Tongue (tissue), 2 donors: Measurements from ENCODE around the gene CTSK. TPM values are rescaled to one million over a fixed set of nuclear protein-coding genes. Genes with fewer than 3 reads are reported as not detected.
"Not testable (repeated sequence)": the region's sequence is repeated elsewhere in the genome, so short reads cannot be mapped to it uniquely, and the experiment has no call there.

Experiments used
- DNase-seq: peaks from one replicate; pipeline ENCODE4 v3.0.0-alpha.2; 2015
- total RNA-seq: library from RNA; depleted of rRNA; stranded (reverse); fragments of >200 nt; gene quantifications from one replicate; pipeline ENCODE4 v1.2.3, GENCODE V29; 2014

The CTSK gene
- total RNA-seq, 1 donor from 2014 or later = 85.3 TPM

DNA sequence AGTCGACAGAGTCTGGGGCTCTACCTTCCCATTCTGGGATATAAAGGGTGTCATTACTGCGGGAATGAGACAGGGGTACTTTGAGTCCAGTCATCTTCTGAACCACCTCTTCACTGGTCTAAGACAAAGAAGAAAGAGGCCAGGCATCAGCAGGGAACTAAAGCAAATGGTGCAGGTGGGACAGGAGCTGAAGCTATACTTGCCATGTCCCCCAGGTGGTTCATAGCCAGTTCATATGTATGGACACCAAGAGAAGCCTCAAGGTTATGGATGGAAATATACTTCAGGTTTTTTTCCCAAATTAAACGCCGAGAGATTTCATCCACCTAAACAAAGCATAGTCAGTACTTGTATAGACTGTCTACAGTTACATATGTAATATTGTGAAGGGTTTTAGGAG, 2.2 kb downstream of the CTSK start:
- DNase-seq = no peak

DNA sequence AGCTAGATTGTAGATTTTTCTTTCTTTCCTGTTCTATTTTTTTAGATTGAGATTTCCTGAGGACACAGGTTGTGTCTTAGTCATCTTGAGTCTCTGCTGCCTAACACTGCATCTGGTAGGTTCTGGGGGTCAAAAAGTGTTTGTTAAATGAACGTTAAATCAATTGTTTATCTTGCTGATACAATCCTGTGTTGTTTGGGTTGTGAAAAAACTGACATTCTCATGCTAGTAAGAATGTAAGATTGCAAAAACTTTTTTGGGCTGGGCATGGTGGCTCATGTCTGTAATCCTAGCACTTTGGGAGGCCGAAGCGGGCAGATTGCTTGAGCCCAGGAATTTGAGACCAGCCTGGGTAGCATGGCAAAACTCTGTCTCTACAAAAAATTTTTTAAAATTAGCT, 3.4 kb downstream of the CTSK start:
- DNase-seq = no peak

DNA sequence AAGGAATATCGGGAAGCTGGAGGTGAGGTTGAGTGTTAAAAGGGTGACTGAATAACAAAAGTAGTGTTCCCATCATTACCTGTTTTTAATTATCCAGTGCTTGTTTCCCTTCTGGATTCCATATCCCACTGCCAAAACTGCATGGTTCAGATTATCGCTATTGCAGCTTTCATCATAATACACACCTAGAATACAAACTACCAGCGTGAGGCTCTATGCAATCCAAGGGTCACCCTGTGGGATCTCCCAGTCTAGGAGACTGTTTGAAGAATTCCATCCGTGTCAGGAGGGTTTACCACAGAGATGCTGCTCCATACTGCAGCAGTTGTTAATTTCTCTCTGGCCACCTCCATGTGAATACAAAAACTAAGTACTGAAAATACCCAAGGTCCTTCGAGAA, 9.0 kb downstream of the CTSK start:
- DNase-seq = no peak

DNA sequence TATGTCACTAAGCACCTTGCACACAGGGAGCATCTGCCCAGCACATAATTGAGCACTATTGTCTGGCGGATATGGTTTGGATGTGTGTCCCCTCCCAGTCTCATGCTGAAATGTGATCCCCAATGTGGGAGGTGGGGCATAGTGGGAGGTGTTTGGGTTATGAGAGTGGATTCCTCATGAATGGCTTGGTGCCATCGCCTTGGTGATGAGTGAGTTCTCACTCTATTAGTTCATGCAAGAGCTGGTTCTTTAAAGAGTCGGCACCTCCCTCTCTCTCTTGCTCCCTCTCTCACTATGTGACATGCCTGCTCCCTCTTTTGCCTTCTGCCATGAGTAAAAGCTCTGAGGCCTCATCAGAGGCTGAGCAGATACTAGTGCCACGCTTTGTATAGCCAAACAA, 9.5 kb downstream of the CTSK start:
- DNase-seq = peak; percentile 11

DNA sequence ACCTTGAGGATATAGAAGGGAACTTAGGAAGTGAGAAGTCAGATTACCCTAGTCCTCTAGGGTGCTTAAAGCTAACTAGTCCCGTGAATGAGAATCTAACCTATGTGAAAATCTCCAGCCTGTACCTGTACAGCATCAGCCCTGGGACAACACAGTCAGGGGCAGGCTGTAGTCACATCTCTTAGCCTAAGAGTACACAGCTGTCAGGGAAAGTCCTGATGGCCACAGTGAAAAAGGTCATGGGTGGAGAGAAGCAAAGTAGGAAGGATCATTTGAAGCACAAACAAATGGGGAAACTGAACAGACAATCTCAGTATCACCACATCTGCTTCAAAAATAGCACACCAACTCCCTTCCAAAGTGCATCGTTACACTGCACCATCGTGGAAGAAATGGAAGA, 11.7 kb downstream of the CTSK start:
- no peak for DNase-seq

DNA sequence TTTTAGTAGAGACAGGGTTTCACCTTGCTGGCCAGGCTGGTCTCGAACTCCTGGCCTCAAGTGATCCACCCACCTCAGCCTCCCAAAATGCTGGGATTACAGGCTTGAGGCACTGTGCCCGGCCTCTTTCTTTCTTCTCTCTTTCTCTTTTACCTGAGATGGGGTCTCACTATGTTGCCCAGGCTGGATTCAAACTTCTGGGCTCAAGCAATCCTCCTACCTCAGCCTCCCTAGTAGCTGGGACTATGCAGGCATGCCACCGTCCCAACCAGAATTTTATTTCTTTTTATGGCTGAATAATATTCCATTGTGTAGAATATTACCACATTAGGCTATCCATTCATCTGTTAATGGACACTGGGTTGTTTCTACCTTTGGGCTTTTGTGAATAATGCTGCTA, 14.3 kb downstream of the CTSK start:
- DNase-seq = not testable (repeated sequence)

DNA sequence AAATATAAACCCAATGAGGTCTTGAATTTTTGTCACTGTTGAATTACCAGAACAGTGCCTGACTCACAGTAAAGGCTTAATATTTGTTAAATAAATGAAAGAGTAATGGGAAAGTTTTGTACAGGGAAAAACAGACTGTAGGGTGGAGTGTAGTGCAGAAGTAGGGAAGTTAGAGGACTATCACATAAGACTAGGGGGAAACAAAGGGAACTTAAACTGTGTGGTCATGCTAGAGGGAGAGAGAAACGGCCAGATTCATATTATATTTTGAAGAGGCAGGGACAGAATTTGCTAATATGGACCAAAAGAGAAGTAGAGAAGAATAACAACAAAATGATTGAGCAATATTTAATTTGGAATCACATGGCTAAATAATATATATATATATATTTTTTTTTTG, 14.8 kb downstream of the CTSK start:
- DNase-seq = no peak

DNA sequence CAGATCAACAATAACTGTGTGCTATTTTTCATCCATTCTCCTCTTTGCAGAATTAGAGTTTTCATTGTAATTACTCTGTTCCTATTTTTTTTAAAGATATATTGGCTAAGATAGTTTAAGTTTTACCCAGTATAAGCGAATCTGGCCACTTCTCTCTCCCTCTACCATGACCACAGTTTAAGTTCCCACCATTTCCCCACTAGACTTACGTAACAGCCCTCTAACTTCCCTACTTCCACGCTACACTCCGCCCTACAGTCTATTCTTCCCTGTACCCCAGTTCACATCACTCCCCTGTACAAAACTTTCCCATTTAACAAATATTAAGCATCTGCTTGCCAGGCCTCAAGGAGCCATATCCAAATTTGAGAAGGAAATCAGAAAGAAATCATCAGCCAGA, 16.5 kb downstream of the CTSK start:
- DNase-seq = no peak

DNA sequence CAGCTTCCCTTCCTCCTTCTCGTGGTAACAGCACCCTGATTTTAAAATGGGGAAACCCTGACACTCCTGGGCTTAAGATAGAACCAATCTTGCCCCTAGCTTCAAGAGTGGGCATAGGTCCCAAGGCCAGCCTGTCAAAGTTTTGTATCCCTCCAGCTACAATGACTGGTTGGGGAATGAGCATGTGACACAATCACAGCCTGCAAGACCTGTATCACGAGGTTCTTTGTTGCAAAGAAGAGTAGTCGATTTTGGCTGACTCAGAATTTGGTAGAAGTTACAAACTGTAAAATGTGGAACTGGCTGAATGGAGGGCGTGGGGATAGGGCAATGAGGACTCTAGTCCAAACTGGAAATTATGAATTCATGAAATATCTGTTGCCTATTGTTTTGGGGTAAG, 18.7 kb downstream of the CTSK start:
- no peak for DNase-seq

DNA sequence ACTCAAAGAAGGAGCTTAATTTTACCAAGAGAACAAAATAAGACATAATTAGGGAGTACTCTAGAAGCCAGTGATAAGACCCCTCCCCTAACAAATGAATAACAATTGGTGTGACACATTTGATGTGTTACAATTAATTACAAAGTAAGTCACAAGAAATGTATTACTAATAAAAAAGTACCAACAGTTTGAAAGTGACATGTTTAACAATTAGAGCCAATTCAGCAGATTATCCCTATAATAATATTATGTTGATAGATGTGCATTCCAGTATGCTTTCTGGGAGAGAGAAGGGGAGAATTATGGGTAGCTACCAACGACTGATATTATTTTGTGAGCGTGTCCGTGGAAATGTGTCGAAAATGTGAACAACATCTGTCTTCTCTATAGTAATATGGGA, 19.1 kb downstream of the CTSK start:
- no peak for DNase-seq

DNA sequence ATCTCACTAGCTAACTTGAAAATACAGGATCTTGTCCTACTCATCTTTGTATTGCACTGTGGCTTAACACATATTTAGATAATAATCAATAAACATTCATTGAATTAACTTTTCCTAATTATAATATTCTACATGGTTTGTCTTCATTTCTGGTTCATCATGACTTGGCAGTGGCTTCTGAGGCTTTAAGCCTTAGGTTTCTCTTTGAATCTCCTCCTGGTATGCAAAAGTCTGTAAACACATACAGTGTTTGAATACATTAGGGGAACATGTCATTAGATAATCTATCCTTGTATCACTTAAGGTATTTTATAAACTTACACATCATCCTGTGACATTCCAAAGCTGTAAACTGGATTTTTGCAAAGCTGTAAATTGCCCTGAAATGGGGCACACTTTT, 20.6 kb downstream of the CTSK start:
- no peak for DNase-seq

DNA sequence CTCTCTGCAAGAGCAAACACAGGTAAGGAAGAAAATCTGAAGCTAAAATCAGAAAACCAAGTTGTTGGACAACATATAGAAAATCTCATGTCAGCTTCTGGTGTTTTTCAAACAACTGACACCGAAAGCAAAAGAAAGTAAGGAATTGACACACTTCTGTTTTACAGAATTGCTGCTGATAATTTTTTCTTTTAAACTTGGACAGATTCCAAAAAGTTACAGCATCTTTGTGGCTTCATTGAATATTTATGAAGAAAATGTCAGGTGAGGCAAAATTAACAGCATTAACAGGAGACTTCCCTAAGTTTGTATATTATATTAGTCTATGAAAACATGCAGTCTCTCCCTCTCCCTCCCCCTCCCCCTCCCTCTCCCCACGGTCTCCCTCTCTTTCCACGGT, 27.6 kb downstream of the CTSK start:
- DNase-seq = no peak

DNA sequence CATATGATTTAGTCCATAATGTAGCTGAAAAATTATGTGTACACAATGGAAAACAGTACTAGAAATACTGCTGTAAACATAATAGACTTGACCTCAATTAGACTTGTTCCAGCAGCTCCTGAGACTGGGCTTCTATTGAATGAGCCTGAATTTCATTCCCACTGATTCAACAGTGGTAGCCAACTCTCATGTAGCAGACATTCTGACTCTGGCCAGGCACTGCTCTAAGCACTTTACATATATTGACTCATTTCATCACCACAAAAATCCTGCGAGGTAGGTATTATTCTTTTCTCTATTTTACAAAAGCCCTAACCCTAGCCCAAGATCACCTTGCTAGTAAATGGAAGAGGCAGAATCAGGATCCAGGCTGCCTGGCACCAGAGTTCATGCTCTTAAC, 29.7 kb downstream of the CTSK start:
- DNase-seq = no peak

DNA sequence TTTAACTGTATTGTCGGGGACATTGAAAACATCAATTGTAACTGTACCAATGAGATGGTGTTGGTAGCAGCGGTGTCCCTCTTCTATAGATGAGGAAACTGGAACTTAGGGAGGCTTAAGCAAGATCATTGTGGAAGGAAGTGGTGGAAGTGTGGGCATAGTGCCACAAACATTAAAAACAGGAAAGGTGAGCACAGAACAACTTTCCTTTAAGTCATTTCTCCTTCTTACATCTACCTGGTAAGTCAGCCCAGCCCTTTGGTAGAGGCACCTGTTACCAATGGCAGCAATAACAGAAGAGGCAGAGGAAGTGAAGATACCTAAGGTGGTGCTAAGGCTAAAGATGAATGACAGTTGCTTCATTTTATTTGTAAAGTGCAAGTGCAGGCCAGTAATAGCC, 30.5 kb downstream of the CTSK start:
- DNase-seq = no peak

DNA sequence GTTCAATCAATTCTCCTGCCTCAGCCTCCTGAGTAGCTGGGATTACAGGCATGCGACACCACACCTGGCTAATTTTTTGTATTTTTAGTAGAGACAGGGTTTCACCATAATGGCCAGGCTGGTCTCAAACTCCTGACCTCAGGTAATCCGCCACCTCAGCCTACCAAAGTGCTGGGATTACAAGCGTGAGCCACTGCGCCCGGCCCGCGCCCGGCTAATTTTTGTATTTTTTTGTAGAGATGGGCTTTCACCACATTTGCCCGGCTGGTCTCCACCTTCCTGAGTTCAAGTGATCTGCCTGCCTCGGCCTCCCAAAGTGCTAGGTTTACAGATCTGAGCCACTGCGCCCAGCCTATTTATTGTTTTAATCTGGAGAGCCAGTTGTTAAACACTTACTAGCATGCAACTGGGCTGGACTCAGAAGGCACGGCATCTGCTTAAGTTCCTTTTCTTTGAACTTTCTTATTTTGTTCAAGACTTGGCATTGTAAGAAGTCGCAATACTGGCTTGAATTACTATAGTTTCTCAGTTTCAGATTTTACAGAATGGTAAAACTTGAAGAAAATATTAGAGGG, 32.0 kb downstream of the CTSK start:
- DNase-seq = not testable (repeated sequence)

DNA sequence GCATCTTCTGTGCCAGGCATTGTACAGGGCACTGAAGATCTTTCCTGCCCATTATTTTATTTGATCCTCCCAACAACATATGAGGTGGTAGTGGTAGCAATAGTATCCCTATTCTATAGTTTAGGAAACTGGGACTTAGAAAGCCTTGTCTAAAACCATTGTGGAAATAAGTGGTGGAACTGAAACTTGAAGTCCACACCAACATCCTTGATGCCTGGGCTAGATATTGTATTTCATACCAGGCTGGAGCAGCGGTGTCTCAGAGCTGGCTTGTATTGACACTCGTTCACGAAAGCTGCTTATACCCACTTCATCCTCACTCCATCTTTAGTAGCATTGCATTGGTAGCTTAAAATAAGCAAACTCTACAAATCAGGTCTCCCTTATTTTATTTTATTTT, 32.8 kb downstream of the CTSK start:
- DNase-seq = no peak

DNA sequence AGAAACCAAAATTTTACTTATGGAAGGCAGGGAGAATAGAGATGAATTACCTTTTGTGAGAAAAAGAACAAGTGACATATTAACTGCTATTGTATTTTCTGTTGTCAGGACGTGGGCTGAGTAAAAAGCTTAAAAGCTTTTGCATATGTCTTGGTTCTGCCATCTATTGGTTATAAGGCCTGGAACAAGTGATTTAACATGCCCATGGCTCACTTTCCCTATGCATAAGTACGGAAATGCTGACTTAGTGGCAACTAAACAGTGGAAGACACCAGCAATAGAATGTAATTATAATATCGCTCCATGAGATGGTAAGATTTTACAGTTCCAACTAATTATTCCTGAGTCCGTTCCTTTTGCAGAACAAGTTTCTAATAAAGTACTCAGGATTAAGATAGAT, 35.7 kb downstream of the CTSK start:
- DNase-seq = no peak

DNA sequence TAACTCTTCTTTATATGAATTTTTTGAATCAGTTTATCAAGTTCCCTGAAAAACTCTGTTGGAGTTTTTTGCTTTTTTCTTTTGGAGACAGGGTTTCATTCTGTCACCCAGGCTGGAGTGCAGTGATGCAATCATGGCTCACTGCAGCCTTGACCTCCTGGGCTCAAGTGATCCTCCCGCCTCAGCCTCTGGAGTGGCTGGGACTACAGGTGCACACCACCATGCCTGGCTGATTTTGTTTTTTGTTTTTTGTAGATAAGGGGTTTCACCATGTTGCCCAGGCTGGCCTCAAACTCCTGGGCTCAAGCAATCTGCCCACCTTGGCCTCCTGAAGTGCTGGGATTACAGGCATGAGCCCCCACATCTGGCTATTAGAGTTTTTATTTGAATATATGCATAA, 40.4 kb downstream of the CTSK start:
- not testable (repeated sequence) for DNase-seq

DNA sequence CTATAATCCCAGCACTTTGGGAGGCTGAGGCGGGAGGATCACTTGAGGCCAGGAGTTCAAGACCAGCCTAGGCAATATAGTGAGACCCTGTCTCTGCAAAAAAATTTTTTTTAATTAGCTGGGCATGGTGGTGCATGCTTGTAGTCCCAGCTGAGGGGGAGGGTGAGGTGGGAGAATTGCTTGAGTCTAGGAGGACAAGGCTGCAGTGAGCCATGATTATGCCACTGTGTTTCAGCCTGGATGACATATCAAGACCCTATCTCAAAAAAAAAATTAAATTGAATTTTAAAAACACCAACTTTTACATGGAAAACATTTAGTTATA, 42.1 kb downstream of the CTSK start:
- DNase-seq = not testable (repeated sequence)

DNA sequence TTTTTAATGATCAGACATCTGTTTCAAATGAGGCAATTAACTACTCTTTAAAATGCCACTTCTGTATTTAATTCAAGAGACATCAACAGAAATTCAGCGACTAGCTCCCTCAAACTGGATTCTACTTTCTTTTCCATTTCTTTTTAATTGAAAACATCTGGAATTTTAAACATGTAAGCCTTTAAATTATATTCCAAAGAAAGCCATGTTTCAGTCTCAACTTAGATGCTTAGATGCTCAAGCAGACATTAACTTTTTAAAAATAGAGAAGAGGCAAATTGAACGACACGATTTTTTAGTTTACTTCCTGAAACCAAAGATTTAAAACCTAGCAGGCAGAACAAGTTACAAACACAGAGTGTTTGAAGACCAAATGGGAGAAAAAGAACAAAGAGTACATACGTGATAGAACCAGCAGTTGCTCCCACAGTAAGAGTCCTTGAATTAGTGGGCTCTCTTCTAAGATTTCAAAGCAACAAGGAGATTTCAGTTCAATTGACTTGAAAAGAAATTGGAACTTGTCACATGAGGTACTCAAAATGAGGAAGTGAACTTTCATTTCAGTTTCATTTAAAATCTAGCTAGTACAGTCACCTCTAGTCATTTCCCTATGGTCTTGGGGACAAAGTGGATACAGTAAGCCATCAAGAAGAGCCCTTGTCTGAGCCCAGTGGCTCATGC, 42.6 kb downstream of the CTSK start, which contains the start of gene CTSS:
TSS of gene CTSS (minus strand) at position 483 of the 681 bp plus-strand sequence. CDS start 1,015 bp downstream, outside the sequence.
- DNase-seq = peak; percentile 37

DNA sequence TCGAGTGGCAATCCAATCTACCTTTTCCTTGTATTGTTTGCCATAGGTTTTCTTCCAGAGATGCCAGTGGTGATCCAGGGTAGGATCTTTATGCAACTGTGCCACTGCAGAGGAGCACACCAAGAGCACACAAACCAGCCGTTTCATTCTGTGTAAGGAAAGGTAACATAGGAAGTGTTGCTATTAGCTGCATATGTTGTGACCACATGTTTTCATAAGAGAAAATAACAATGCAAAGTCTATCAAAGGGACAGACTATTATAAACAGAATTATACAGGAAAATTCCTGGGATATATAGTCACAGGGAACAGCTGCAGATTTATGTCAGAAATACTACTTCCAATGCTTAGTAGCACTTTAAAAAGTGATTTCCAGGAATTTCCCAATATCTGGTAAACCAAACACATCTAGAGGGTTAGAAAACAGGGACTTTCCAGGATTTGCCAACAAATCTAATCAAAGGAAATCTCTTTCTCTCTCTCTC, 43.4 kb downstream of the CTSK start:
- peak; percentile 37 for DNase-seq

DNA sequence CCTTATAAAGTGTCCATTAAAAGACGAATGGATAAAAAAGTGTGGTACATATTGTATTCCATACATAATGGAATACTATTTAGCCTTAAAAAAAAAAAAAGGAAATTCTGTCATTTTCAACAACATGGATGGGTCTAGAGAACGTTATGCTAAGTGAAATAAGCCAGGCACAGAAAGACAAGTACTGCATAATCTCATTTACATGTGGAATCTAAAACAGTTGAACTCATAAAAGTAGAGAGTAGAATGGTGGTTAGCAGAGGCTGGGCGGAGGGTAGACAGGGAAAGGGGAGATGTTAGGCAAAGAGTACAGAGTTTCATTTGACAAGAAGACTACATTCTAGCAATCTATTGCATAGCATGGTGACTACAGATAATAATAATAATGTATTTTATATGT, 45.0 kb downstream of the CTSK start:
- DNase-seq = no peak

DNA sequence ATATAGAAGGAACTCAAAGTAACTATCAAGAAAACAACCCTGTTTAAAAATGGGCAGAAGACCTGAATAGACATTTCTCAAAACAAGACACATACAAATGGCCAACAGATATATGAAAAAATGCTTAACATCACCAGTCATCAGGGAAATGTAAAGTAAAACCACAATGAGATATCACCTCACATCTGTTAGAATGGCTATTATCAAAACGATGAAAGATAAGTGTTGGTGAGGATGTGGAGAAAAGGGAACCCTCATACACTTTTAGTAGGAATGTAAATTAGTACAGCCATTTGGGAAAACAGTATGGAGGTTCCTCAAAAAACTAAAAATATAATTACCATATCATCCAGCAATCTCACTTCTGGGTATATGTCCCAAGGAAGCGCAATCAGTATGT, 45.5 kb downstream of the CTSK start:
- DNase-seq = no peak

DNA sequence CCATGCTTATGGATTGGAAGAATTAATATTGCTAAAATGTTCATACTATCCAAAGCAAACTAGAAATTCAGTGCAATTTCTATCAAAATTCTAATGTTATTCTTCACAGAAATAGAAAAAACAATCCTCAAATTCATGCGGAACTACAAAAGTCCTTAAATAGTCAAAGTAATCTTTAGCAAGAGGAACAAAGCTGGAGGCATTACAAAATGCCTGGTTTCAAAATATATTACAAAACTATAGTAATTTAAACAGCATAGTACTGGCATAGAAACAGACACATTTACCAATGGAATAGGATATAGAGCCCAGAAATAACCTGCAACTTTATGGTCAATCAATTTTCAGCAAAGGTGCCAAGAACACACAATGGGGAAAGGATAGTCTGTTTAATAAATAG, 46.3 kb downstream of the CTSK start:
- DNase-seq = no peak

DNA sequence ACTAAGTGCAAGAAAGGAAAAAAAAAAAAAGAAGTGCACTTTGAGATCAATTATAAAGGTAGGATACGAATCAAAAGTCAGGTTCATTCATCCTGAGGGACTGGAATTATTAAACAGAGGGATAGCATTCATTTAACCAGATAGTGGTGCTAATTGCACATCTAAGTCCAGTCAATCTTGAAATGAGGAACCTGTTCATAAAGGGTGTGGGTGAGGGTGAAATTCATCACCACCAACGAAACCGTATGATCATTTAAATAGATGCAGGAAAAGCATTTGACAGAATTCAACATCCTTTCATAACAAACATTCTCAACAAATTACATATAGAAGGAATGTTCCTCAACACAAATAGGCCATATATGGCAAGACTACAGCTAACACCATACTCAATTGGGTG, 48.0 kb downstream of the CTSK start:
- DNase-seq = no peak
